Vagina (tissue), 2 donors: Measurements from ENCODE around the gene NCR3LG1.

ENCODE experiments used
- CTCF ChIP-seq, 3 experiments: fragments of 450-650 bp in 2 of 3; fragments of 200-600 bp in 1 of 3; sonication (generic) in 1 of 3; IDR thresholded peaks; one replicate each; pipeline ENCODE4 v1.5.1; 2017 to 2019; ENCODE audit warnings: antibody characterized with exemption in 3 of 3, mild to moderate bottlenecking in 2 of 3, moderate library complexity in 2 of 3
- POLR2A ChIP-seq, 2 donors: fragments of 450-650 bp; IDR thresholded peaks; one replicate each; pipeline ENCODE4 v1.6.1; 2017; ENCODE audit warnings: antibody characterized with exemption in 2 of 2, mild to moderate bottlenecking in 2 of 2, moderate library complexity in 2 of 2
- POLR2AphosphoS5 ChIP-seq, 2 donors: sonication (generic); formaldehyde crosslinking; IDR thresholded peaks; one replicate each; pipeline ENCODE4 v1.9.0; 2017; ENCODE audit warnings: antibody characterized with exemption in 2 of 2, mild to moderate bottlenecking in 2 of 2, low read depth in 1 of 2; ENCODE audit not compliant: insufficient read depth in 1 of 2

- TF ChIP-seq CTCF (IDR thresholded peaks at IDR 0.05) (no peak), POLR2AphosphoS5 (IDR thresholded peaks at IDR 0.05; ENCODE audit: insufficient read depth in 1 of 2, low read depth in 1 of 2) (no peak), POLR2A (IDR thresholded peaks at IDR 0.05) (no peak)
Observed at GRCh38 chr11:17423533-17424310, 72.1 kb downstream of the NCR3LG1 start.
